ENCODE data around the gene ZNF608.

ZNF608 gene

GRCh38 chr5:124742521-124742920 is 3.9 kb downstream of the ZNF608 start:
- TF ChIP-seq GABPA (IDR thresholded peaks at IDR 0.05; ENCODE audit: low read depth) = no peak
- no peak for TF ChIP-seq SPI1 (IDR thresholded peaks at IDR 0.05; ENCODE audit: borderline replicate concordance, low read depth)
- TF ChIP-seq REST (IDR thresholded peaks at IDR 0.05; ENCODE audit: insufficient replicate concordance, low read depth) = no peak
- no peak for TF ChIP-seq CTCF (IDR thresholded peaks at IDR 0.05; ENCODE audit: insufficient read depth, low read length)
- no peak for TF ChIP-seq POLR2AphosphoS5 (IDR thresholded peaks at IDR 0.05; ENCODE audit: low read depth)
- DNase-seq (ENCODE audit: low read depth in 1 of 2, low spot score in 1 of 2) = no peak
- Histone ChIP-seq H3K27ac (replicated peaks) (no peak overlapping the region), H3K4me3 (replicated peaks; ENCODE audit: insufficient read depth, low read length) (no peak overlapping the region), H3K27me3 (ENCODE audit: insufficient read depth, poor library complexity, severe bottlenecking) (no peaks in the 10 kb centered on the region)

- Histone ChIP-seq H3K4me3 (replicated peaks; ENCODE audit: insufficient read depth, low read length) (no peak overlapping the region), H3K27ac (replicated peaks) (no peak overlapping the region), H3K27me3 (ENCODE audit: insufficient read depth, poor library complexity, severe bottlenecking) (no peaks in the 10 kb centered on the region)
- TF ChIP-seq SPI1 (IDR thresholded peaks at IDR 0.05; ENCODE audit: borderline replicate concordance, low read depth) (no peak), GABPA (IDR thresholded peaks at IDR 0.05; ENCODE audit: low read depth) (no peak), REST (IDR thresholded peaks at IDR 0.05; ENCODE audit: insufficient replicate concordance, low read depth) (no peak), POLR2AphosphoS5 (IDR thresholded peaks at IDR 0.05; ENCODE audit: low read depth) (no peak), CTCF (IDR thresholded peaks at IDR 0.05; ENCODE audit: insufficient read depth, low read length) (no peak)
- DNase-seq (ENCODE audit: low read depth in 1 of 2, low spot score in 1 of 2) = no peak
These were observed 4.5 kb downstream of the ZNF608 start for GRCh38 chr5:124741711-124742496.

- H3K27me3 ChIP-seq (ENCODE audit: insufficient read depth, poor library complexity, severe bottlenecking) = no peaks in the 10 kb centered on the region
- no peak overlapping the region for H3K4me3 ChIP-seq (replicated peaks; ENCODE audit: insufficient read depth, low read length)
- no peak overlapping the region for H3K27ac ChIP-seq (replicated peaks)
- TF ChIP-seq REST (IDR thresholded peaks at IDR 0.05; ENCODE audit: insufficient replicate concordance, low read depth) = no peak
- no peak for TF ChIP-seq GABPA (IDR thresholded peaks at IDR 0.05; ENCODE audit: low read depth)
- no peak for DNase-seq (ENCODE audit: low read depth in 1 of 2, low spot score in 1 of 2)
These were observed 5.4 kb downstream of the ZNF608 start for GRCh38 chr5:124740991-124741583.

Measured in HL-60 (cell line).